LHCN-M2 (cell line): ENCODE results near the gene CLOCK. TPM values are rescaled to one million over a fixed set of nuclear protein-coding genes. Genes with fewer than 3 reads are reported as not detected.

Experiments used
- DNase-seq: peaks from one replicate; pipeline ENCODE4 v3.0.0-alpha.2; 2012; ENCODE audit warnings: low read depth
- total RNA-seq: library from RNA; depleted of rRNA; stranded (reverse); fragments of >200 nt; gene quantifications from 2 replicates; pipeline ENCODE4 v1.2.3, GENCODE V29; 2014; rRNA removed

CLOCK gene
- total RNA-seq, 1 experiment from 2014 or later: 40.0 TPM

DNA sequence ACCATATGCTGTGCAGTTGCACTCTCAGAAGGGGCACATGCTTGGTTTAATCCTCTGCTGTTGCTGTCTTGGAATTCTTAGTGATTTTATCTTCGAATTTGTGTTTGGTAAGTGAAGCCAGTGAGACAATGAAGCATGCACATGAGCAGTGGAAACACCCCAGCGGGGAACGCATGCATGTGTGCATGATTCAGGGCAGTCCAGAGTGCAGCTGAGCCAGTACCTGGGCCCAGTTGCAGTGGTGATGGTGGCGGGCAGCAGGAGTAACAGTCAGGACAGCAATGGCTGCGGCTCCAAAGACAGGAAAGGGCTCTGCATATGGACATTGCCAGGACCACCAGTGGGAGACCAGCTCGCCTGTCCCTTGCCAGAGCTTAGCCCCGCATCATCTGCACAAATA lies 165.2 kb downstream of the CLOCK start:
- DNase-seq: no peak

GRCh38 chr4:55380576-55380975 lies 166.1 kb downstream of the CLOCK start:
- no peak for DNase-seq

GRCh38 chr4:55378617-55379467 lies 167.9 kb downstream of the CLOCK start:
- no peak for DNase-seq

Other genes starting within 250 kb of the CLOCK start
- 24.4 and 26.4 TPM in 2 replicates for gene SRD5A3, start 200.7 kb downstream of the CLOCK start, total RNA-seq
- gene TMEM165, start 151.0 kb downstream of the CLOCK start, total RNA-seq: 176 and 184 TPM in 2 replicates
- not detected in 2 replicates for gene PDCL2, start 45.3 kb upstream of the CLOCK start, total RNA-seq
- 0.34 TPM in 1 of 2 replicates, not detected in the other for gene NMU, start 89.4 kb upstream of the CLOCK start, total RNA-seq